Stimulated activated CD8-positive, alpha-beta memory T cell treated with anti-CD3 and anti-CD28 coated beads, Interleukin-2, amount 100 ng/mL, for 48 hours (primary cell): ENCODE results near the gene PKHD1.

Source experiments
- DNase-seq, 2 donors: peaks; one replicate each; pipeline ENCODE4 v3.0.0-alpha.2; 2020; ENCODE audit warnings: low read depth in 2 of 2

PKHD1 gene

DNA sequence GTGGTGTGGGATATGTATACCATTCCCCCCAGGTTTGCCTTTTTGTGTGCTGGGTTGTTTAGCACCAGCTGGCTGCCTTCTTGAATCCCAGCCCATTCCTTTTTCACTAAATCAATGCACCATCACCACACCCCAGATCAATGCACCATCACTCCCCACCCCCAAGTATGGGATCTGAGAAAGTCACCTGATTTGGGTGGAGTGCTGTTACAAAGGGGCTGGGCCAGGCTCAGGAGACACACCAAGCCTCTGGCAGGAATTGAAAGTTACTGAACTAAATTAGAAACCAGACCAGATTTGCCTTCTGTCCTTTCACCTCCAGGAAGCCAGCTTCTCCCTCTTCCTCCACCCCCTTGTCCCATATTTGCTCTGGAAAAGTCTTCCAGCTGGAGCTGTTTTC is 19.6 kb upstream of the PKHD1 start:
- DNase-seq, result no peak

DNA sequence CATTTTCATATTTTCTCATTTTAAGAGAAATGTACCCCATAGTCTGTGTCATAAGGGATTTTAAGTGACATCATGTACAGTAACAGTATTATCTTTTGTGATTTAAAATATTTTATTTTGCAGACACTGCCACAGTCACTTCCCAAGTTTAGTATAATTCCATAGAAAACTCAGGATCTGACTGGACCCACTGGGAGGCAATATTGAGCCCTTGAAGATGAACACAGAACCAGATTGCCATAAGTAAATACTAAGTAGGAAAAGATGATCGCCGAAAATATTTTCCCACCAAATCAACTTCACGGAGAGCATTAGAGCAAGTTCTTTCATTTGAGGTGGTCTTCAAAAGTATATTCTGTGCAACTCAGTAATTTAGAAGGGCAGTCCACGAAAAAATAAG is 17.6 kb upstream of the PKHD1 start:
- DNase-seq, result no peak

DNA sequence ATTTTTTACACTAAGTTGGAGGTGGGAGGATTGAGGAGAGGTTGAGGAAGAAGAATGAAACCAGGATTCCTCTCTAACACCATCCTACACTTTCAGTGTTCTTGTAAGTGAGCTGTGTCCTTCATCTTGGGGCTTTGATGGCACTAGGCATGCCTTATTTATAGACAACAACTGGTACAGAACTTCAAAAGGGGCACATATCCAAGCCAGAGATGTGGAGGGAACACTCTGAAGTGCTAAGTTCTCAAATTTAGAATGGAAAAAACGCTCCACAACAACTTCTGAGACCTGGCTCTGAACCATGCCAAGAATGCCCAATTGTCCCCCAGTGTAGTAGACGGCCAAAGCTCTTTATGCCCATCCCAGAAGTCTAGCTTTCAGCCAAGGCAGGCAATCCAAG is 16.2 kb upstream of the PKHD1 start:
- no peak for DNase-seq

DNA sequence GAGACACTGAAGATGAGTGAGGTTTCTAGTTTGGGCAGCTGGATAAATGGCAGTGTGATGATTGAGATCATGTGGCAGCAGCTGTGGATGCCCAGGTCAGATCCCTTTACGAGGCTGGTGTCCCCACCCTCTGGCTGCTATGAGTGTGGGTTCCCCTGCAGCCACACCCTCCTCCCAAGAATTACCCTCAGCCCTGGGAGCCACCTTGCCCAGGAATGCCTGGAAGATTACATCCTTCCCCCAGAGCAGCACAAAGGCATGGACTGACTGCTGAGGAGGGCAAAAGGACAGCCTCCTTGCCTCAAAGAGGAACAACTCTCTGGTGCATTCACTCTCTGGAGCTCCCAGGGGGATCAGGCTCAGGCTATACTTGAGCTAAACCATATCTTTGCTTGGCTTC is 15.0 kb upstream of the PKHD1 start:
- no peak for DNase-seq

DNA sequence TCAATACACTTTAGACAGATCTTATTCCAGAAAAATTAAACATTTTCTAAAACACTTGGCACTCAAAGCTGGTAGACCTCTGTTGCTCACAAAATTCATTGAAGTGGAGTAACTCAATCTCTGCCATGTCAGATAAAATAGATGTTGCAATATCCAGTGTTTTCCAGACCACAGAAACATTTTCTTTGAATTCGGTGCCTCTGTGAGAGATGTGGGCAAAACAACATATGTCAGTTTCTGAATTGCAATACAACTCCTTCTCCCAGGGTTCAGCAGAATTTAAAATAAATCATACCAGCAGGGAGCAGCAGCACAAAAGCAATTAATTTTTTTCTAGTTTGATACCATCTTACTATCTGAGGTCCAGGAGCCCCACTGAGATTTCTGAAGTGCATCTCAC is 11.3 kb upstream of the PKHD1 start:
- DNase-seq, result no peak

DNA sequence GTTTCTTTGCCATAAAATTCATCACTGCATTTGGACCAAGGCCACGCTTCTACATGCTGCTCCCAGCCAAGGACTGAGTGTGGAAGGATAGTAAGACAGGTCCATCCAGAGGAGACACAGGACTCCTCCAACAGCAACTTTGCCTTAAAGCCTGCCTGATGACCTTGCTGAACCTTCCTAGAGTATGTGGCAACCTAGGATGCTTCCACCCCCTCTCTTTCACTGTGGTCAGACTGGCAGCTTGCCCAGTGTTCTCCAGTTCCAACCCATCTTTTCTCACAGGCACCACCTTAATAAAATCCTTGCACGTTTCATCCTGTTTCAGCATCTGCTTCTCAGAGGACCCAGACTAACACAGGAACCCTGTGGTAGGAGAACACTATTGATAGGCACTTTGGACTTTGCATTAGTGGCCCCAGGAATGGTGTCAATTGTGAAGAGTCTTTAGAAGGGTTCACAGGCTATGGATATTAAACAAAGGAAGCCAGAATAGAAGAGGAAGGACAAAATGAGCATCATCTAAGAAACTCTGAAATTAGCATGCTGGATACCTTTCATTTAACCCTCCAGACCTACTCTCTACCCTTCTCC is 2.4 kb upstream of the PKHD1 start:
- no peak for DNase-seq

DNA sequence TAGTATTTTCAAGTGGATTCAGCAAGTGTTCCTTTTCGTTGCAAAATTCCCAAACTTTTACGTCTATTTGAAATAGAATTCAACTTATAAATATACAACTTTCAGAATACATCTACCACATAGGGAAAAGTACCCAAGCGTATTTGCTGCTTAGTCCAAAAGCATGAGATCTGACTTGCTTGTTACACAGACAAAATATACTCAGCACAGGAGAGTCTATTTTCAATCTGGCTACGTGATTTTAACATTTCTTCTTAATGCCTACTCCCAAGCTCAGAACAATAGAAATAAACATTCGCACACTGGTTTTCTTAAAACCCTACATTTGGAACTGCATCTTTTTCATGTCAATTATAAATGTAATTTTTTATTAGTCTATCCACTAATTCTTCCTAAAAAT is 672 bp downstream of the PKHD1 start:
- DNase-seq, result no peak

DNA sequence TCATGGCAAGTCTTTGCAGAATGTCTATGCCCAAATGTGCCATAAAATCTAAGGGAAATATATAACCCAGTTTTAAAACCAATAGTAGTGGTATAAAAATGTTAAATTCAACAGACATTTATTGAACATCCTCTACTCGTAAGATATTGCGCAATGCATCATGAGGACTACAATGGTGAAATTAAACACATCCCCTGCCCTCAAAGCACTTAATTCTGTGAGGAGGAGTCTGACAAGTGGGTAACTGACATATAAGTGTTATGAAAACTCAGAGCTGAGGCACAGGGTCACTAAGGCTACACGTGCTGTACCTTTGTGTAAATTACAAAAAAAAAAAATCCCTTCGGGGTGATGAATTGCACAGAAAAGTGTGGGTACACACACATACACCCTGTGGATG is 6.2 kb downstream of the PKHD1 start:
- no peak for DNase-seq

DNA sequence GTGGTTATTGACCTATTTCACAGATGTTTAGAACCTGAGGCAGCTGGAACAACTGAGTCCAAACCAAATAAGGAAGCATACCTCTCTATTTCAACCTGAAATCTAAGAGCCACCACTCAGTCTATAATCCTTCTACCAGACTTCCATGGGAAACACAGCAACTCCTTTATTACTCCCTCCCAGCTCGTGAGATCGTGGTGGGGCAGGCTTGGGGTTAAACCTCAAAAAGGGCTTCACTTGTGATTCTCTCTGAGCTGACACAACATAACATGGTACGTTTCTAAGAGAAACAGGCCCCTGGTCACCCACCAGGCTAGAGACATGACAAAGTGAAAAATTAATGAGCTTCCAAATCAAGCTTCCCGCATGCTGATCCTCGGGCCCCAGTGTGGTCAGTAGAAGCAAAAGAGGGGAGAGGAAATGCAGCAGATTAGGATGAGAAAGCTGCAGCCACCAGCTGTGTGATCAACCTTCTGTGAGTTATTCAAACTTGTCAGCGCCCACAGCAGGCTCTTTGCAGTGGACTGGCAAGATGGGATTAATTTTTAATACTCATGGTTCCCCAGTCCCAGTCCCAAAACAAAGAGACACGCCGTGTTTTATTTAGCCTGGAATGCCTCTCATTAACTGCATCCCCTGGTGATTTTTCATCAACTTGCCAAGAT is 9.3 kb downstream of the PKHD1 start:
- DNase-seq, result no peak

DNA sequence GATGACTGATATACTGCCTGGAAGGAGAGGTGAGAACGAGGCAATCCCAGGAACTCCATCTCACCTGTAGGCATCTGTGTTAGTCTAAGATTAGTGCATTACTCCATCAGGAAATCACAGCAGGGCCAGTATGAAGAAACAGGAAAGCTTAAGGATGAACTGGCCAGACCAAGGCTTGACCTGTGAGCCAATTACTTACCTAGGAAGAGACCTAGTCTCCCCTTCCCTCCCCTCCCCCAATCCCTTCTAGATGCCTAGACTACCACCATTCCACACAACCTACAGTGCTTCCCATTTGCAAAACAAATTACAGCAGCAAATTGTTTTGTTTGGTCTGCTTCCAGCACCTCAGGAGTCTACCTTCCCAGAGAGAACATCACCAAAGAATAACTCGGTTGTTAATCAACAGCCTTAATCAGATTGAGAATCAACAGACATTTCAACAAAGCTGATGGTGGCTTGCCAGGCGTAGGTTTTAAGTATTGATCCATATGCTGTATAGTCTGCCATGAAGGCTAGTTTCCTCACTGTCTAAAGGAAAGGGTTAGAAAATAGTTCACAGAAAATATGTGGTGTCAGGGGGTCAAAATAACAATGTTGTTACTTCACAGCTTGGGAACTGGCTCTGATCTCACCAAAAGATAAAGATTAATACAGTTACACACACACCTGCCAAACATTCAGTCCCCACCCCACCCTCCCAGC is 10.1 kb downstream of the PKHD1 start:
- DNase-seq, result no peak

DNA sequence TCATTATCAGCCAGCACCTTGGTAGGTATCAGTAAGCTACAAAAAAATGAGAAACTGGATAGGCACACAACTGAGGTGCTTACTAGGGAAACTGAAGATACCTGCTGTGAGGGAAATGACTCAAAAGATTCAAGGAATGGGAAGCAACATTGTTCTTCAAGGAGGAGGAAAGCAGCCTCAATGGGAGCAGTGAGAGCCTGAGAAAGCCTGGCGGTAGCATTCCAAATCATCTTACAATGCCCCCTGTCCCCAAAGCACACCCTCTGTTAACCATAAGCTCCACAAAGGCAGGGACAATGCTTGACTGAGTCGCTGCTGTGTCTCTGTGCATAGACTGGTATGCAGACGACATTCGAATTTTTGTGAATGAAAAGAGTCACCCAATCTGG is 10.6 kb downstream of the PKHD1 start:
- no peak for DNase-seq

DNA sequence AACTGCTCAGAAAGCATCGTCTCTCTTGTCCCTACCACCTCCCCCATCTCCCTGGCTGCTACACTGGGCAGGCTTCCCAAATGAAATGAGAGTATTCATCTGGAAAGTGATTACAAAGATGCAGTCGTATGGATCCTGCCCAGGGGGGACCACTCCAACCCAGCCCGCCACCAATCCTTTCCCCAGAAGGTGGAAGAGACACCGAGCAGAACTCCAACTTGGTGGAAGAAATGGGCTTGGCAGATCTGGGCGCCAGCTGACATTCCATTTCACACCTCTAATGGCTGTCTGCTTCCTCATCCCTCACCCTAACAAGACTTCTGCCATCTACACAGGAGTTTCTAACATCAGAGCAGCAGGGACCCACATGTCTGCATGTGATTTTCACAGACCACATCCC is 12.7 kb downstream of the PKHD1 start:
- DNase-seq, result no peak

DNA sequence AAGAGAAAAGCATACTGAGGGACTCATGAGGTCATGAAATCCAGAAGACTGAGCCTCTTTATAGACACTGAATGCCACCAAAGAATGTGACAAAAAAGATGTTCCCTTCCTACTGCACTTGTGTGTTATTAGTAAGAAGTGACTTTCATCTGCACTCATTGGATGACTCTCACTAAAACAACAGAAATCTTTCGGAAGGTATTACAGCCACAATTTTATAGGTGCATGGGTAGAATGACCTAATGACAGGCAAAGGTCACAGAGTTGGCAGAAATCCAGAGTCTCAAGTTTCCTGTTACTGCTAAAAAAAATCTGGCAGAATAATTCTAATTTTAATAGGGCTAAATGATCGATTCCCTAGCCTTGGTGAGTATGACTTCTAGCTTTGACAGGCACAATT is 13.3 kb downstream of the PKHD1 start:
- DNase-seq, result no peak

DNA sequence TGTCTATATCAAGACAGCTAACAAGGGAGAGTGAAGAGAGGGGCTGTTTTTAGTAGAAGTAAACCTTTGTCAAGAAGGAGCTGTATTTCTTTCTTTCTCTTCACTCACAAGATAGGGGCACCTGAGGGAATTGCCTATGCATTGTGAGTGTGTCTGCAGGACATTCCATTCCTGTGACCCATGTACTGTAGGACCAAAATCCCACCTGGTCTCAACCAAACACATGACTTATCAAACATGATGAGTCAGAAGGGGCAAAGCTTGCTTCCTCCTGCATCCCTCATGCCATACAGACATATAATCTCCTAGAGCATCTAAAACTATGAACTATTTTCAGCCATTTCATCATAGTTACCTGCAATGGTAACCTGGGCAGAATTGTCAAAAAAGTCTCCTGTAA is 21.8 kb downstream of the PKHD1 start:
- DNase-seq, result no peak

DNA sequence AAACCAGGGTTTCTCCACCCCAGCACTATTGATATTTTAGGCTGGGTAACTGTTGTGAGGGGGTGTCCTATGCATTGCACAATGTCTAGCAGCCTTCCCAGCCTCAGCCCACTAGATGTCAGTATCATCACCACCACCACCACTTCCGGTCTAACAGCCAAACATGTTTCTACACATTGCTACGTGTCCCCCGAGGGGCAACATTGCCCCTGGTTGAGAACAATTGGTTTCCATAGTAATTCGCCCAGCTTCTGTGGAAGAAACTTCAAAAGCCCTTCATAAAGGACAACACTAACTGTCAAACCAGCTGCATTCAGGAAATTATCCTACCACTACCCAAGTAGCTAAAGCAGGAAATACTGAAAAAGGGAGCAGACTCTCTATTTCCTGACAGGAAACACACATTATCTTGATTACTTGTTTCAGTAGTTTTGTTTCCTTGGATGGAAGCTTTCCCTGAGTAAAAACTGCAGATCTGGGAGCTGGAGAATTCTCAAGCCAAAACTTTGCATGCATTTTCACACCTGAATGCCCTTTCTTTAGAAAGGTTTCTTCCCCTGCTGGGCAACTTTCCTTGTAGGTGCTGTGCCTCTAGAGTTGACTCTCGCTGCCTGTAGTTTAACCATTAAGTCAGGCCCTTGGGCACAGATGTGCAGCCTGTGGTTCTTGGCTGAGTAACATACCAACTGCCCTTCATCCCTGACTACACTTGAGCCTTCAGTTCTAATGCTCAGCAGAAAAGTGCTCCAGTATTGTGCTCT is 23.6 kb downstream of the PKHD1 start:
- DNase-seq, result peak; percentile 31 to 34

DNA sequence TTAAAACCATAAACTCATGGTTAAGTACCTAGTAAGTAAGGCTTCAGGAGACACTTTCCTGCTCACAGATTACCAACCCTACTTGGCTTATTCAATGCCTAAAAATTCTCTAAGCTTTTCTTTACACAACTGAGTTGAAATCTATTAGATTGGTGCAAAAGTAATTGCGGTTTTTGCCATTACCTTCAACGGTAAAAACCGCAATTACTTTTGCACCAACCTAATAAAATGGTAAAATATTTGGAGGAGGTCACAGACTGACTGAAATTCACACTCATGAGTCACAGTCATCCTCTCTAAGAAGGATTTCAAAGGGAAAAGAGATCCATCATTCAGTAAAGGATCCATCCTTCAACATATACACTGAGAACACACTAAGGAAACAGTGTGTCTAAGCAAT is 25.9 kb downstream of the PKHD1 start:
- DNase-seq, result no peak

DNA sequence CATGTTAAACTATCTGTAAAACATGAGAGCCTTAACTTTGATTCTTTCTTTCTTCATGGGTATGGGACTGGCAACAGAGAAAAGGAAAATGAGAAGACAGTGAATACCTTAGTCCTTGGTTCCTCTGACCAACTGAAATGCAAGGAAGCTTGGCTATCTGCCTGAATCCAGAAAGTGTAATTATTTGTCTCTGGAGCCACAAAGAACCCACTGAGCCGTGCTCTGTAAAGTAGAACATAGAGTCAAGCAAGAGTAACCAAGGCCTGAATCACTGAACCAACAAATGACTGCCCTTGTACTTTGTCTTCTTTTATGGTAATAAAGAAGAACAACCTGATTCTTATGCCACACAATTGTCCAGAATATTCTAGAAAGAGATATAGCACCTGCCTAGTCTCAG is 27.6 kb downstream of the PKHD1 start:
- no peak for DNase-seq

DNA sequence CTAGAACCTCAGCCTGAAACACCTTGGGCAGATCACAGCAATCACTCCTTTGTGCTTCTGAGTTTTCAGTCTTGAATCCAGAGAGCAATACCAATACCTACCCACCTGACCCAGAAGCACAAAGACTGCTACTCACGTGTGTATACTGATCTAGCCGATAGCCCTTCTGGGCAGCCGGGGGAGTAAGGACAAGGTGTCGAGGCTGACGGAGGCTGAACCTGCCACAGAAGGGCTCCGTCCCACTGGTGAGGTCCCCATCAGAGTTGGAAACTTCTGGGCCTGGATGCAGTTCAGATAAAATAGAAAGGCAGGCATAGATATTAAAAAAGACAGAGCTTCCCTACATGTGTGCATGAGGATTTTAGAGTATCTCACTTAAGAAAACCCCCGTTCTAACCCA is 32.0 kb downstream of the PKHD1 start:
- no peak for DNase-seq

DNA sequence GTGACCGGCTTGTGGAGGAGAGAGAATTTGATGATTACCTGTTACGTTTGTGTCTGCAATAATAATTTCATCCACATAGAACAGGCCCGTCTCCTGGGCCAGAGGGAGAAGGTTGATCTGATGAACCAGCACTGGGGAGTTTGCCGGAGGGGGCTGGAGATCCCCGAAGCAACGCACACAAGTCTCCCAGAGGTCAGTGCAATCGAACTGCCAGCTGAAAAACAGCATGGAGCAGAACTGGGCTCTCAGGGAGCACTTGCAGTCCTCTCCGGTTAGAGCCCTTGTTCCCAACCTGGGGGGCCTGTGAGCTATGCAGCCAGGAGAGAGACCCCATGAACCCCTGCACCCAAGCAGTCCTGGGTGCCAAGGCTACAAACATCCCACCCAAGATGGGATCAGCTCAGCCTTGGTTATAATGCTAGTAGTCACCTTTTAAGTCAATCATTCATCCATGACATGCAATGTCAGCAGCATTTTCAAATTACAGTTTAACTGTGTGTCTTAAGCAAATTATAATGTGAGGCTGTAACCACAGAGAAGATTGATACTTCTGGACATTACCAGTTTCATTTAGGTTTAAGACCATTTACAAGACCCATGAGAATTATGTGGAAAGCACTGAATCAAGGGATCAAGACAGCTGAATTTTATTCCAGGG is 34.2 kb downstream of the PKHD1 start:
- no peak for DNase-seq

DNA sequence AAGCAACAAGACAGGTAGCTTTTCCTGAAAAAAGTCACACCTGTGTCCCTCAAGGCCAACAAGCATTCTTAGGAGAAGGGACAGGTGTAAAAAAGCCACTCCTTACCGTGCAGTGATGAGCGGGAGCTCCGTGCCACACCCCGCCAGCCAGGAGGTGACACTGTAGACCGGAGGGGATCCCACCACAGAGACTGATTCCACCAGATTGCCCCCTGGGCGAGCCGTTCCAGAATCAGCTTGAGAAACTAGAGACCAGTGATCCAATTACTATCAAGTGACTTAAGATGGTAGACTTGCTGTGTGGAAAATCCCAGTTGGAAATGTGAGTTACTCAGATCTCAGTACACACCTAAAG is 37.4 kb downstream of the PKHD1 start:
- no peak for DNase-seq

DNA sequence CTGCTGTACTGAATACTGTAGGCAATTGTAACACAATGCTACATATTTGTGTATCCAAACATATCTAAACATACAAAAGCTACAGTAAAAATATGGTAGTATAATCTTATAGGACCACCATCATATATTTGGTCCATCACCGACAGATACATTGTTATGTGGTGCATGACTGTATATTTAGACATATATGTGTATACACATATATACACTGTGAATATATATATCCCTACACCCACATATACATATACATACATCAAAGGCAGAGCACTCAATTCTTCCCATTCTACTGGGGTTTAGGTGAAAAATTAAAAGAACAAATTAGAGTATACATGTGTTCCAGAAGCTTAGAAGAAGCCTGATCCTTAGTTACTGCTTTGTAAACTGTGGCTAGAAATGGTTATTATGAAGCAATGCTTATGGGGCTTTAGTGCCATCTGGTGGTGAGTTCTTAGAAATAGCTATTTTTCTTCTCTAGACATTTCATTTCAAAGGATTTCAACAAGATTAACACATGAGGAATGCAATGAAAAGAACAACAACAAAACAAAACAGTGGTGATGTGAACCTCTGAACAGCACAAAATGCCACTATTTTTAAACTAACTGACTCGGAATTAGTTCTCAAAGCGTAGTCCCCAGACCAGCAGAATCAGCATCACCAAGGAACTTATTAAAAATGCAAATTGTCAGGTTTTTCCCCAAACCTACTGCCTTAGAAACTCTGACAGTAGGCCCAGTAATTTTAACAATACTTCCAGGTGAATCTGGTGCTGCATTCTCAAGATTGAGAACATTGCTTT is 38.0 kb downstream of the PKHD1 start:
- no peak for DNase-seq

DNA sequence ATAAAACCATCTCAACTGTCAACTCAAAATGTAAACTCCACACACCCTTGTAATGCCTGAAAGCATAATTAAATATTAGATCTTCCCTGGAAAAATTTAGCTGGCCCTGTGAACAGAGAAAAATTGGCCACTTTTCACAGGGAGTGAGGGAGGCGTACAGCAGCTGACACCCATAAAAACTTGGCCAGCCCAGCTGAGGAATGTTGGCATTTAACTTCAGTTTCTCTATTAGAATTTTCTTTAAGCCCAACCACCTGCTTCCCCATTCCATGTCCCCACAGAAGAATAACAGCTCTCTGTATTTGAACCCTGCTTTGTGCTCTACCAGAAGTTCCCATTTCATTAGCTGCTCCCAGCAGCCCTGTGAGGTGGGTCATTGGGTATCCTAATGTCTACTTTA is 41.0 kb downstream of the PKHD1 start:
- no peak for DNase-seq
